ENCODE data around the gene GMEB1.
"Not testable (repeated sequence)": the region's sequence is repeated elsewhere in the genome, so short reads cannot be mapped to it uniquely, and the experiment has no call there.

The GMEB1 gene

DNA sequence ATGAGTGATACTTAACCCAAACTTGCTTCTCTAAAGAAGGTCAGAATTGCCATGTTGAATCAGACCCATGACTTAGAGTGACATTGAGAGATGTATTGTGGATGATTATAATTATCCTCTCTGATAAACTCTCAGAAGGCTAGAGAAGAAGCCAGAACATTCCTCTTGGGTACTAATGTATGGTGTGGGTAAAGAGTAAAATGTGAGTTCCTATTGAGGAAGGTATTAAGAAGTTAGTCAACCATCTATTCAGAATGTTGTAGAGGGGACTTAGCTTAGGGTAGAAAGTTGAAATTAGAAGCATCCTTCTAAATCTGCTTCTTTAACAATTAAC, 7.3 kb downstream of the GMEB1 start:
- no peak for DNase-seq

DNA sequence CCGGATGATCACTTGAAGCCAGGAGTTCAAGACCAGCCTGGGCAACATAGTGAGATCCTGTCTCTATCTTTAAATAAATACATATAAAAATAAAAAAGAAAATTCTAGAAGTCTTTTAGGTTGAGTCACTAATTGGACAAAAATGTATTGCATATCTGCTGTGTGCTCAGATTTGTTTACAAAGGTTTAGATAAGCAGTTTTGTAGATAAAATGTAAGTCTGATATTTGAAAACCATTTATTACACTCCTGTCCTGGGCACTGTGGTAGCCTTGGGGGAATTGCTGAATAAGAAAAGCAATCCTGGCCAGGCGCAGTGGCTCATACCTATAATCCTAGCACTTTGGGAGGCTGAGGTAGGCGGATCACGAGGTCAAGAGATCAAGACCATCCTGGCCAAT, 11.6 kb downstream of the GMEB1 start:
- DNase-seq = no peak

DNA sequence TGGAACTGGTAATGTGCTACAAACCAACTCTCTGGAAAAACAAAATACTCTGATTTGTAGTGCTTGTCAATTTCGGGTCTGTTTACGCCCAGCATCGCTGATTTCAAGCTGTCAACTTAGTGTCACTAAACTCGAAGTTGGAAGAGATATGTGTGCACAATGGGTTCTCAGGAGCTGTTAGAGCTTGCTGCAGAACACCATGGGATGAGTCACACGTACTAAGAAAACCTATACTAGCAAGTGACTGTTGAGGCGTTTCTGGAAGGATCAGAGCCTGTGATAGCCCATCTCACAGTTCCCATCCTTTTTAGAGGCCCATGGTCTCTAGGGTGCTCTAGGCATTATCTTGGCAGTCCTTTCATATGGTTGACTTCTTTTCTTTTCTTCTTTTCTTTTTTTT, 14.3 kb downstream of the GMEB1 start:
- DNase-seq = no peak

DNA sequence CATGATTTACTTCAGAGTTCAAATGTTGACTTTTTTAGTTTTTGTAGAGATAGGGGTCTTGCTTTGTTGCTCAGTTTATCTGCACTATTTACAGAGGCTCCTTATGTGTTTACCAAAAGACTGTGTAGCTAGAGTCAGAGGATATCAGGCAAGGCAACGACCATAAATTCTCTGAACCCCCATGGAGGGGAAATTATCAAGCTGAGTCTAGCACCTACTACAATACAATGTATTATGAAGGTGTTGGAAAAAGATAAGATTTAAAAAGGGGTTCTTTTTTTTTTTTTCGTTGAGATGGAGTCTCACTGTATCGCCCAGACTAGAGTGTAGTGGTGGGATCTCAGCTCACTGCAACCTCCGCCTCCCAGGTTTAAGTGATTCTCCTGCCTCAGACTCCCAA, 16.4 kb downstream of the GMEB1 start:
- no peak for DNase-seq

DNA sequence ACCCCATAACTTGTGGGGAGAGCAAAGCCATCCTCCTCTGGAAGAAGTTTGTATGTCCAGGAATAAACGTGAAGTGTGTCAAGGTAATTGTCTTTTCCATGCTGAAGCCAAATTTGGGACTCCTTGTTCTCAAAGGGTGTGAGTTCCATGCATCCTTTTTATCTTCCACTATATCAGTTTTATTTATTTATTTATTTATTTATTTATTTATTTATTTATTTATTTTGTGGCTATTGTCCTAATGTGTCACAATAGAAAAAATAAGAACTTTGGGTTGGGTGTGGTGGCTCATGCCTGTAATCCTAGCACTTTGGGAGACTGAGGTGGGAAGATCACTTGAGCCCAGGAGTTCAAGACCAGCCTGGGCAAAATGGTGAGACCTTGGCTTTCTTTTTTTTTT, 23.0 kb downstream of the GMEB1 start:
- DNase-seq = not testable (repeated sequence)

DNA sequence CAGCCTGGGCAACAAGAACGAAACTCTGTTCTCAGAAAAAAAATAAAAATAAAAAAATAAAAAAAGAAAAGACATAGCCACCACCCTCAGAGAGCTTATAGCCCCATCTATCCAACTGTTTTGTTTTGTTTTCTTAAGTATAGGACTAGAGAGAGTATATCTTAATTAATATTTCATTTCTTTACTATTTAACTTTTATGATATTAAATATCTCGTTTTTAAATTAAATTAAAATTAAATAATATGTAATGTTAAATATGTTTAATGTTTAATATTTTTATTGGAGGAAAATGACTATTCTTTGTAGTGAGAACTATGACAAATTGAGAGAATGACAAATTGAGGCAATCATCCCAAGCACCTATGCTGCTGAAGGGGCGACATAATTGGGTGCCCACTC, 35.0 kb downstream of the GMEB1 start:
- DNase-seq = no peak

DNA sequence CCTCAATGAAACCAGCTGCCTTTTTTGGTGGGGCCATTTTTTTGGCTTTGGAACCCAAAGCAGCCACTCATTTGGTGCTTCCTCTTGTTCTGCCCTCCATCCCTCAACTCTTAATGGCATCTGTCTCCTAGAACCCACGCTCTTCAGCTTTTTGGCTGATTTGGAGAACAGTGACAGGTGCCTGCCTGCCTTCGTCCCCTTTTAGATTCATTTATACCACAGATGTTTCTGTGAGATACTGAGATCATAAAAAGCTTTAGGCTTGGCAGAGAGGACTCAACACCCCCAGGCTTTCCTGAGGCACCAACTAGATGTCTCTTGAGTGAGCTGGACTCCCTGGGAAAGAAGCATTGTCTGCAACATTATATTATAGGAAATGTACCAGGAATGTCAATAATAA, 47.8 kb downstream of the GMEB1 start:
- DNase-seq = no peak

DNA sequence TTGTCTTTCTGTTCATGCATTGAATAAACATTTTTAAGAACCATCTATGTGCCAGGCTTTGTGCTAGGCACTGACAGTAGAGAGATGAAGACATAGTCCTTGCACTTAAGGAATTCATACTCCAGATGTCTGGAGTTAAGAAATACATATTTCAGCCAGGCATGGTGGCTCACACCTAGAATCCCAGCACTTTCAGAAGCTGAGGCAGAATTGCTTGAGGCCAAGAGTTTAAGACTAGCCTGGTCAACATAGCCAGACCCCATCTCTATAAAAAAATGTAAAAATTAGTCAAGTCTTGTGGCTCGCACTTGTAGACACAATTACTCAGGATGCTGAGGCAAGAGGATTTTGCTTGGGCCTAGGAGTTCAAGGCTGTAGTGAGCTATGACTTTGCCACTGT, 49.6 kb downstream of the GMEB1 start:
- no peak for DNase-seq

DNA sequence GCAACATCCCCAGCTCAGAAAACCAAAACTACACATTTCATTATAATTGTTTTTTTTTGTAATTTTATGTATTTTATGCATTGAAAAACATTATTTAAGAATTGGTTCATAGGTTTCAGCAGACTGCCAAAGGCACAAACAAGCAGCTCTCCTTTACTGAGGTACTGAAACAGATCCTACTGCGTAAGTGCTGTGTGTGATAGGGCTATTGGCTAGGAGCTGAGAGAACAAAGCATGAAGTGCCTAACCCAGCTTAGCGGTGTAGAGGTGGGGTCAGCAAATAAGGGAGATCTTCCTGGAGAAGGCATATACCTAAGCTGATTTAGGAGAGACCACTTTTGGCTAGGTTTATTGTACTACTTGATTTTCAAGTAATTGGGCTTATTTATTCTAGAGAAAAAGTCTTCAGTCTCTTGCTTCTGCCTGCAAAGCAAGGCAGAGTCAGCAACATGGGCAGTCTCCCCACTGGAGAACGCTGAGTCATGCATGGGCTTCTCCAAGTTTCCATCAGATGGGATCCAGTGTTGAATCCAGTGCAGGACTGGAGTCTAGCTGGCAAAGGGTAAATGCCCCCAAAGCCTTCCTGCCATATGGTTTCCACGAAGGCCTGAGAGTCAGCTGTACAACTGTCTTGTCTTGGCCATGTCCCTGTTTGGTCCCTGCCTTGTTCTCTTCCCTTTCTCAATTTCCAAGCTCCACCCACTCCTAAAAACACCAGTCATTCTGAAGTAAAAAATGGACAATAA, 50.2 kb downstream of the GMEB1 start:
- no peak for DNase-seq

DNA sequence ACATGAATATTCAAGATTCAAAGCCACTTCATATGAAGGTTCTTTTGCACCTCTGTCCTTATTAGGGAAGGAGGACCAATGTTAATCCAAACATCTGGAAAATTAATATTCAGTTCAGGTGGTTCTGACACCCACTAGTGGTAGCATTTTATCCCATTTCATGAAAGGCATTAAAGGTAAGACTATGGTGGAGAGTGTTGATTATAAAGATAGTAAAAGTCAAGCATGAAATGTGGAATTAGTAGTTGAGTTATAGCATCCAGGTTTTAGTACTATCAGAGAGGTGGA, 50.7 kb downstream of the GMEB1 start:
- DNase-seq = no peak

DNA sequence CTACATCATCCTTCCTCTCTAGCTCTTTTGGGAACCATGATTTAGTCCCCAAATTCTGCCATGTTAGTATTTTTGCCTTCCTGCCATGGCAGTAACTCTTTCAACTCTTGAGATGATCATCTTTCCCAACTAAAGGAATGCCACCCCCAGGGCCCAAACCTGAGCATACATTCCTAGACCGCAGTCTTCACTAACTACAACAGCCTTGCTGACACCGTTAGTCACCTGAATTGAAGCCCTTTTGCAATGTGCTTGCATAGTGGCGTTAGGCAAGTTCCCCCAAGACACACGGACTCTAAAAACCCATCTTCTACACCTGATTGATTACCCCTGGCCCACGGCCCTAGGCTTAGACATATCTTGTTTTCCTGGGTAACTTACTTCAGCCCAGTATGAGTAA, 51.8 kb downstream of the GMEB1 start:
- DNase-seq = no peak

DNA sequence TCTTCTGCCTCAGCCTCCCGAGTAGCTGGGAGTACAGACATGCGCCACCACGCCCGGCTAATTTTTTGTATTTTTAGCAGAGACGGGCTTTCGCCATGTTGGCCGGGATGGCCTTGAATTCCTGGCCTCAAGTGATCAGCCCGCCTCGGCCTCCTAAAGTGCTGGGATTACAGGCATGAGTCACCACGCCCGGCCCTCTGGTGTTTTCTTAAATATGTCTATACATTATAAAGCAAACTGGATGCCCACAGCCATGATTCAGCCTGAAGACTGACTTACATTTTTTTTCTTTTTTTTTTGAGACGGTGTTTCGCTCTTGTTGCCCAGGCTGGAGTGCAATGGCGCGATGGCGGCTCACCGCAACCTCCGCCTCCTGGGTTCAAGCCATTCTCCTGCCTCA, 53.3 kb downstream of the GMEB1 start:
- not testable (repeated sequence) for DNase-seq

DNA sequence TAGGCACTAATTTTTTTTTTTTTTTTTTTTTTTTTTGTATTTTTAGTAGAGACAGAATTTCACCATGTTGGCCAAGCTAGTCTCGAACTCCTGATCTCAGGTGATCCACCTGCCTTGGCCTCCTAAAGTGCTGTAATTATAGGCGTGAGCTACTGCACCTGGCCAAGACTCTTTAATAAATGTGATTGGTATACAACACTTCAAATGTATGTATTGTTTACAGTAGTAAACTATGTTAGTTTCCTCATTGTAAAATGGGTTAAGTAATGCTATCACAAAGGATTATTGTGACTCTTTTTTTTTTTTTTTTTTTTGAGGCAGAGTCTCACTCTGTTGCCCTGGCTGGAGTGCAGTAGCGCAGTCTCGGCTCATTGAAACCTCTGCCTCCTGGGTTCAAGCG, 56.8 kb downstream of the GMEB1 start:
- DNase-seq = not testable (repeated sequence)

DNA sequence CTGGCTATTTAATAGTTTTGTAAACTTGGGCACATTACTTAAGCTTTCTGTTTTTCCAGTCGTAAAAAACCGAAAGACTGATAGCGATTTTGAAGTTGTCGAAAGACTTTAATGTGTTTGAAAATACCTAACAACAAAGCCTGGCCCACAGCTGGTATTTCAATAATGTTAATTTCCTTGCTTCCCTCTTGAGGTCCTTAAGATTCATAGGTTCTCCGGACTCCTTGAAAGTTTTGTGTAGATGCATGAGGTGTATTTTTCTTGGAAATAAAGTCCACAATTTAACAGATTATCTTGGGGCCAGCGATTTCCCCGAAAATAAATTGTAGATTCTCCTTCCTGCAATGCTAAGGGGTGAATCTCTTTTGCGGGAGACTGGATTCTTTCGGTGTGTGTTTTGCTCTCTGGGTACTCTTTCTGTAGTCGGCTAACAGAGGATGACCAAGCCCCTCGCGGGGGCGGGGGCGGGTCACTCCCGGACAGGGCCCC, 67.4 kb downstream of the GMEB1 start:
- DNase-seq = no peak

DNA sequence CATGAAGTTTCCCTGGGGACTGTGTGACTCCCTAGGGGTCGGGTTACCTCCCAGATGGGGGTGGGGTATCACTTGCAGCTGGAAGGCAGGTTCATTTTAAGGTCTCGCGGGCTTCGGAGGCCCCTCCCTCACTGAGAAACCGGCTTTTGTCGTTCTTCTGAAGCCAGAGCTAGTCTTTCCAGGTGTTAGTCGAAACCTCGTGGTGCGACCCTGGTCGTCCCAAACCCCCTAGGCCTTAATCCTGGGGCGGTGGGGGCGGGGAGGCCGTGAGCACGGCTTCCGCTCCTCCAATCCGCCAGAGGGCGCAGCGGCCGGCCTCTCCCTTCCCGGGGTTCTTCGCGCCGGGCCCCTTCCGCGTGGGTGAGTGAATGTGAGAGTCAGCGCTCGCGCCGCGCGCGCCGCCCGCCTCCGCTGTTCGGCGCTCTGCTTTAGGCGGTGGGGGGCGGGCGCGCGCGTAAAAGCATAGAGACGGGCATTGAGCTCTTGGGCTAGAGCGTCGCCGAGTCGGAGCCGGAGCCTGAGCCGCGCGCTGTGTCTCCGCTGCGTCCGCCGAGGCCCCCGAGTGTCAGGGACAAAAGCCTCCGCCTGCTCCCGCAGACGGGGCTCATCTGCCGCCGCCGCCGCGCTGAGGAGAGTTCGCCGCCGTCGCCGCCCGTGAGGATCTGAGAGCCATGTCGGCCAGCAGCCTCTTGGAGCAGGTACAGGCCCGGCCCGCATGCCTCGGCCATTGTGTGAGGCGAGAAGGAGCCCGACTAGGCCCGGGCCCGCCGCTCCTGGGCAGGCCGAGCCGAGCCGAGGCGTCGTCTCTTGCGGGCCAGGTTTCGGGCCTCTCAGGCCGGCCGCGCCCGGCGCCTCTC, 68.1 kb downstream of the GMEB1 start, which contains the start of gene YTHDF2:
YTHDF2 (plus strand) TSS at position 491 of the 857 bp plus-strand sequence; CDS start at position 672, 181 bp downstream.
- peak; percentile 97 to 98 for DNase-seq

DNA sequence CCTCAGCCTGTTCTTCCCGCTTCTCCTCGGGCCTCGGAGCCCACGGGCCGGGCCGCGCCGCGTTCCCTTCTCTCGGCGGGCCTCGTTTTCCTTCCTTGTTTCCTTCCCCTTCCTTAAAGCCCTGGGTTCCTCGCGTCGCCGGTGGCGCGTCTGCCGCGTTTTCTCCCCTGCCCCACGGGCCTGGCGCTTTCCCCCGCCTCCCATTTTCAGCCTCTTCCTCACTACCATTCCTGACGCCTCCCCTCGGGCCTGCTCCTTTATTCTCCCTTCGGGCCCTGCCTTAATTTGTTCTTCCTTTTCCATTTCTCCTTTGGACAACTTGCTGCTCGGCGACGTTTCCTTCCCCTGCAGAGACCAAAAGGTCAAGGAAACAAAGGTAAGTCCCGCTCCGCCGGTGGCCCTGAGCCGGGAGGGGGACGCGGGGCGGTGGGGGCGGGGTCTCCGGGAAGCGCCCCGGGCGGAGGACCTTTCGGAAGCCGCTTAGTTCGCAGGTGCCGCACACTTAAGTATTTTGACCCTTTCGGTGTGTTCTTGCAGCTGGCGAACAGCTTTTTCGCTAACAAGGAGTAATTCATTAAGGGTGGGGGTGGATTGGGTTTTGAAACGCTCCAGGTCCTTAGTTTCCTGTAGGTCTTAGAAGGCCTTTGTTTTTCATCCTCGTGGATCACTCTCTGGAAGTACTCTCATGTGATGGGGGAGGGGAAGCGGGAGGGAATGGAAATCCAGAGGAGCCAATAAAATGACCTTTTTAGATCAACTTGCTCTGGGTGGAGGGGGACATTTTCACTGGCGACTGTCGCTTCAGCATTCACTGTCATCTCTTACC, 68.9 kb downstream of the GMEB1 start:
- peak; percentile 38 to 49 for DNase-seq

DNA sequence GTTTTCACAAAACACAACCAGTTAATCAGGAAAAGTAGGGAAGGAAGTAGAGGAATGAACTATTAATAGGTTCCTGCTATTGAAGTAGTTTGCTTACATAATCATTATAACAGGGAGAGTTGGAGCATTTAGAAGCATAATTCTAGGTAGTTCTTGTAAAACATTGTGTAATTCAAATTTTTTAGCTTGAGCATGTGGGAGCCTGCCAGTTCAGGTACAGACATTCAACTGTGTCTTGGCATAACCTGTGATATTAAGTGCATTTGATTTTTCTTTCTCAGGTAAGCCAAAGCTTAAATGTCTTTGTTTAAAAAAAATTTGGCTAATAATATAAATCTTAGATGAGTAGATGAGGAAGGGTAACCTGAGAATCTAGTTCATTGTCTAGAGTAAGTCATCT, 71.5 kb downstream of the GMEB1 start:
- DNase-seq = no peak

DNA sequence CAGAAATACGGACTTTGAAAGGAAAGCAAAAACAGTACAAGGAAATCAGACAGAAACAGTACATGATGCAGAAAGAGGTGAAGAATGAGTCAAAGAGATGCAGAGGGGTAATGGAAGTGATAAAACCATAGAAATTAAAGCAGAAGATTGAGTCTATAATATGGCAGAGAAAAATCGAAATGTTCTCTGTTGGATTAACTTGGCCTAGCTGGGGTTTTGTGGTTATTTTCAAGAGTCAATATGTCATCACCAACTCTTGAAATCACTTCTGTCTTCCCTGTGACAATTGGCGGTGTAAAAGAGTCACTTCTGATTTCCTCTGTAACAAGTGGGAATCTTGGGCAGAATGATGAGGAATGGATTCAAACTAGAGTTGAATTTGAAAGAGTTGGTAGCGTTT, 75.6 kb downstream of the GMEB1 start:
- no peak for DNase-seq

DNA sequence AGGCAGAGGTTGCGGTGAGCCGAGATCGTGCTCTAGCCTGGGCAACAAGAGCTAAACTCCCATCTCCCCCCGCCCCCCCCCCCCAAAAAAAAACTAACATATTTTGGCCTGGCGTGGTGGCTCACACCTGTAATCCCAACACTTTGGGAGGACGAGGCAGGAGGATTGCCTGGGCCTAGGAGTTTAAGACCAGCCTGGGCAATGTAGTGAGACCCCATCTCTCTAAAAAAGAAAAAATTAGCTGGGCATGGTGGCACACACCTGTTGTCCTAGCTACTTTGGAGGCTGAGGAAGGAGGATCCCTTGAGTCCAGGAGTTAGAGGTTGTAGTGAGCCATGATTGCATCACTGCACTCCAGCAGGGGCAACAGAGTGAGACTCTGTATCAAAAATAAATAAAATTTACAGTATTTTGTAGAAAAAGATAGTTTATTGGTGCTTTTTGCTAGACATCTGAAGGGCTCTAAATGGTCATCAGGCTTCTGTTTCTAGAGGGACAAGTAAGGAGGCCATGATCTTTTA, 77.1 kb downstream of the GMEB1 start:
- DNase-seq = no peak

DNA sequence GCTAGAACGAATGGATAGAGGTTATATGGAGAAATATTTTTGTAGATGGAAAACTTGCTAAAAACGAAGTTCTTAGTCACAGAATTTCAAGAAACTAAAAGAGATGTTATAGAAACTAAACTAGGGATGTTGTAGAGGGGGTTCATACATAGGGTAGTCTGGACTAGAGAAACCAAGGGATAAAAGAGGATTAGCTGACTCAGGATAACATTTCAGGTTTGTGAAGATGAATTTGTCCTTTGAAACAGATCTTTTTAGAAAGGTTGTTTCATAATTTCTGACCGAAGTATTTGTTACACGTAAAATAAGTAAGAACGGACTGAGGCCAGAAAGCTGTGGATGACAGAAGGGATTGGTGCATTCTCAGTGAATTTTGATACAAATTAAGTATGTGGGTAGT, 81.7 kb downstream of the GMEB1 start:
- no peak for DNase-seq

DNA sequence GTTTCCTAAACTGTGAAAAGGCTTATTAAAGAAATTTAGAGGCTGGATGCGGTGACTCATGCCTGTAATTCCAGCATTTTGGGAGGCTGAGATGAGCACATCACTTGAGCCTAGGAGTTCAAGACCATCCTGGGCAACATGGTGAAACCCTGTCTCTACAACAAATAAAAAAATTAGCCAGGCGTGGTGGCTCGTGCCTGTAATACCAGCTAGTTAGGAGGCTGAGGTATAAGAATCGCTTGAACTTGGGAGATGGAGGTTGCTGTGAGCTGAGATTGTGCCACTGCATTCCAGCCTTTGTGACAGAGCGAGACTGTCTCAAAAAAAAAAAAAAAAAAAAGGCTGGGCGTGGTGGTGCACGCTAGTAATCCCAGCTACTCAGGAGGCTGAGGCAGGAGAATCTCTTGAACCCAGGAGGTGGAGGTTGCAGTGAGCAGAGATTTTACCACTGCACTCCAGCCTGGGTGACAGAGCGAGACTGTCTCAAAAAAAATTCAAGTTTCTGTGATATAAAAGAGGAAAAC, 82.2 kb downstream of the GMEB1 start:
- DNase-seq = not testable (repeated sequence)

DNA sequence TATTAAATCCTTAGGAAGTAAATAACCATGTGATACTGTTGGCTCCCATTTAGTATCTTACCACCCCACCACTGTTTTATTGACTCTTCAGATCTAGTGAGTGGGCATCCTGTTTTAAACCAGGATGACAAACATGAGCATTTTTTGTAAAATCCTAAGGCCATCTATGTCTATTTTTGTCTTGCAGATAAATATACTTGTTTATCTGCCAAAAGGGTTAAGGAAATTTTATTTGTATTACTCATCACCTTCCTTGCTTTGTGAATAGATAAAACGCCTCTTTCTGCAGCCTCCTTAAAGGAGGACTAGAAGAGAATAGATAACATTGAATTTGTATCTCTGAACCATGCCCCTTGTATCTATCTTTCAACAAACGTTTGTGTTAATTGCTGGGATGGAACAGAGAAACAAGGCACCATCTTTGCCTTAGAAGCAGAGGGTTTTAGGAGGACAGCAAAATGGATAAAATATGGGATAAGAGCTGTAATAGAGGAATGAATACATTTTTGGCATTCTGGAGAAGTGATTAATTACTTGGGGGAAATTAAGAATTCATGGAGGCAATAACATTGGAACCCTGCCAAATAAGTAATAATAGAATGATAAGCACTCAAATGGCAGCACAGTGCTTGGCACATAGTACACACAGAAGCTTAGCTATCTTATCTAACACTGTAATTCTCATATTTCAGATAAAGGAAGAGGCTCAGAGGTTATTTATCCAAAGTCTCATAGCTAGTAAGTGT, 82.9 kb downstream of the GMEB1 start:
- no peak for DNase-seq
